ENCODE measurements around the gene ASCC1.

The ASCC1 gene

GRCh38 chr10:72062832-72063702, 153.0 kb downstream of the ASCC1 start:
- DNase-seq, result no peak

- peak; percentile 14 for DNase-seq
Measured at GRCh38 chr10:72062382-72062781, 153.7 kb downstream of the ASCC1 start.

DNA sequence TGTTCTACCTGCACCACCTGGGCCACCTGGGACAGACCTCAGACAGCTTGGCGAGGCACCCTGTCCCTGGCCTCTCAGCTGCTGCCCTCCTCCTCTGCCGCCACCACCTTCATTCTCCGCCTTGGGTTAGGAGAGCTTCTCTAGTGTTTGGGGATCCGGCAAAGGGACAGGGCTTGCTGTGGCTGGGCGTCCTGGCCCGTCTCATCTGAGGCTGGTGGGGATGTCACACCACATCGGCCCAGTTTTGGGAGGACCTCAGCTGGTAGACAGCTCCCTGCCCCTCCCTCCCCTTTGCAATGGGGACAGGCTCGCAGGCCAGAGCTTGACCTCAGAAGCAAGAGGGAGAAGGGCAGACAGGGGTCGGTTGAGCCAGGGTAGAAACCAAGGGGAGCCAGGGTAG, 154.1 kb downstream of the ASCC1 start:
- DNase-seq, result no peak

- no peak for DNase-seq
Measured at GRCh38 chr10:72061491-72061890, 154.6 kb downstream of the ASCC1 start.

DNA sequence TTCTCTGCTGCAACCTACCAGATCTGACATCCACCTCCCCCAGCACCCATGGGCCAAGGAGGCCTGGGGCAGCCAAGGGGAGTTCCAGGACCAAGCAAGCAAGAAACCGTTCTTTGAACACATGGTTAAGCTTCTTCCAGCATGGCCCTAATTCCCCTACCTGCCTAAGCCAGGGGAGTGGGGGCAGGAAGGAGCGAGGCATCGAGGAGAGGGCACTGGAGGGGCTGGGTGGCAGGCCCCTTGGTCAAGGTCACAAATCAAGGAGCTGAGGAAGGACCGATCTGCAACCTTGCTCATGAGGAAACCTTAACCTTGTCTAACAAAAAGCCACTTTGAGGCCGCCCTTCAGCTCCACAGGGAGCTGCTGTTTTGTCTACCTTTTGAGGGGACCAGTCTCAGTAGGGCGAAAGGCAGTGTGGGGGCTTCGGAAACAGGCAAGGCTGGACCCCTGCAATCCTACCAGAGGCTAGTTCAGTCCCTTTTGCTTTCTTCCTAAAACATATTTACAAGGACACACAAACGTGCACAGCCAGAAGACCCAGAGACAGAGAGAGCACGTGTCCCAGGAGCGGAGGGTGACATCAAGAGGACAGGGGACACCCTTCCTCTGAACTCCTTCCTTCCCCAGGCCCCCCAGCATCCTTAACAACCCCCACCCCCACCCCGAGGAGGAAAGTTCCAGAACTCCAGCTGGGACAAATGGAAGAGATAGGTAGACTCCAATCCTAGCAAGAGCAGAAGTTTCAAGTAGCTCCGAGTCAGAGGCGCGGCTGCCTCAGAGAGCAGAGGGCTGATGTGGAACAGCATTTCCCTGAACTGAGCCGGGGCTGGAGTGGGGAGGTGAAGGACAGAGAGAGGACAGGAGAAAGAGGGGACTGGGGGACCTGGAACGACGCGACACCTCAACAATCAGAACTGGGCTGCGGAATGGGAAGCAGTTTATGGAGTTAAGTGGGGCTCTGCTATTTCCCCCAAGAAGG, 155.9 kb downstream of the ASCC1 start:
- no peak for DNase-seq

DNA sequence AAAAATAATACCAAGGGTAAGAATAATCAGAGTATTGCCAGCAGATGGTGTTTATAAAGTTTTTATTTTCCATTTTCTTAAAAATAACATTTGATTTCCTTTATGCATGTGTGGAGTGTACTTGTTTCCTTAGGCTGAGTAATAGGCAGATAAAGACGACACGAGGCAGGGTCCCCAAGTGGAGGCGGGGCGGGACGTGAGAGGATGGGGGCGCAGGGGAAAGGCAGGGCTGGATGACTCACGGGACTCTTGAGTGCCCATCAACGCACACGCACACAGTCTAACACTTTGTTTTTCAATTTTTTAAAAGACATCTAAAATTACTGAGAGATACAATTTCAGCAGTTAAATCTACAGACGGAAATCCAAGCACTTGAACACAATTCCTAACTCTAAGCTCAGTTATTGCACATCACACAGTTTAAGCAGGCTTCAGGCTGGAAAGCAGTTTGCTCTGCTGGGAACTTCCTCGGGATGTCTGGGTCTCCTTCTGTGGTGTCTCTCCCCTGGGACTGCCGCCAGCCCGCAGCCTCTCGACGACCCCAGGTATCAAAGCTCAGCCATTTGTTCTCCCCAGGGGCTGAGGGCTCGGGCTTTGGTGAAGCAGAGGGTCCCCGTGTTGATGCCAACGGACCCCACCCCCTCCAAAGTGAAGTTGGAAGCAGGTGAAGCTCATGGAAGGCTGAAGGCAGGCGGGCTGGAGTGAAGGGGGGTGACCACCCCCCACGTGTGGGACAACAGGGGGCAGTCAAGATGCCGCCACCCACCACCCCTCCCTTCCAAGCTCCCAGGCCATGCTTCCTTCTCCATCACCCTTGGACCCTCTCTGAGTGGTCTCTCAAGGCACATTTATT, 156.9 kb downstream of the ASCC1 start:
- DNase-seq, result no peak

DNA sequence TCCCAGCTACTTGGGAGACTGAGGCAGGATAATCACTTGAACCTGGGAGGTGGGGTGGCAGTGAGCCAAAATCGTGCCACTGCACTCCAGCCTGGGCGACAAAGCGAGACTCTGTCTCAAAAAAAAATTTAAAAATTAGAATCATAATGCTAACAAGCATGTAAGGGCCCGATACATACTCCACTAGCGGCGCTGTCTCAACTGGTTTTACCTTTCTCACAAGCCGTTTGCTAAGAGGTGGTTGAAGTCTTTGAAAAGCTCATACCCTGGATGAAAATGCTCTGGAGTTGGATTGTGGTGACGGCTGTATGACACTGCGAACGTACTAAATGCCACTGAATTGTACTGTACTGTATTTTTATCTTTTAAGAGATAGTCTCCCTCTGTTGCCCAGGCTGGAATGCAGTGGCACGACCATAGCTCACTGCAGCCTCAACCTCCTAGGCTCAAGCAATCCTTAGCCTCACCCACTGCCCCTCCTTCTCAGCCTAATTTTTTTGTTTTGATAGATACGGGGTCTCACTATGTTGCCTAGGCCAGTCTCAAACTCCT, 157.7 kb downstream of the ASCC1 start:
- DNase-seq, result no peak

DNA sequence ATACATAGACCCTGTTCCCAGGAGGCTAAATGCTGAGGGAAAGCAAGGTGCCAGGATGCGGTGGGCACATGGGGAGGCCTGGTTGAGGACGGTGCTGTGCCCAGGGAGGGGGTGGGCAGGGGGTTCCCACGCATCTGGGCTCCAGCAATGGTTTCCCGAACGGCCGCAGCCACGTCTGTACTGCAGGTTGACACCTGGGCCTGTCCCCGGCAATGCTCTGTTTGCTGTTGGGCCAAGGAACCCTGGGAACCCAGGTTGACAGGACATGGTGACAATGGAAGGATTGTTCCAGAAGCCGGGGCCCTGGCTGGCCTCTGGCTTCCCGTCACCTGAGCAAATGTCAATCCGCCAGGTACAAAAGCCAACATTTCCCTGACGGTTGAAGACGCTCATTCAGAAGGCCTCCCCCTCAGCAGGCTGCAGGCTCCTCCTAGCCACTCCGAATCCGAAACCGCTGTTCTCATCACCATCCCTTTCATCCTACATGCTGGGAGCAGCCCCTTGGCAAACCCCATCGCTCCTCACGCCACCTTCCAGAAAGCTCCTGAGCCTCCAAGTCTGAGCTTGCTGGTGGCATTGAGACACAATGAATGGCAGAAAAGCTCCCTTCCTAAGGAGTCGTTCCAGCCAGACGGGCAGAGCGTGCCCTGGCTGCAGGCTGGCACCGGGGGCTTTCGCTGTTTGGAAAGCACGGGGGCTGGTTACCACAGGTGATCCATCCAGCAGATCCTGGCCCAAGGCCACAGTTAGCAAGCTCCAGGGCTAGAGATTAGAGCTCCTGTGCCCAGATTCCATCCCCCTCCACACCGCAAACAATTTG, 158.9 kb downstream of the ASCC1 start:
- no peak for DNase-seq

DNA sequence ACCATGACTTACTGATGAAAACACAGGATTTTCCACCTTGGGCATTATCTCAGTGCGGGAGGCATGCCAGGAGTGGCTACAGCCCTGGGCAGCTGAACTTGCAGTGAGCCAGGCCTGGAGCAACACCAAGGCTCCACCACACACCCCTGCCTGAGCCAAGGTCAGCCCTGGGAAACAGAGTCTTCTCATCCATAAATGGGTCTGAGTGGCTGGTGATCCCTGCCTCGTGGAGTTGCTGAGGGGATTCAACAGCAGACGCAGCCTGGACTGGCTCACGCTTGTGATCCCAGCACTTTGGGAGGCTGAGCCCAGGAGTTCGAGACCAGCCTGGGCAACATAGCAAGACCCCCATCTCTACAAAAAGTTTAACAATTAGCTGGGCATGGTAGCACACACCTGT, 160.0 kb downstream of the ASCC1 start:
- DNase-seq, result no peak

DNA sequence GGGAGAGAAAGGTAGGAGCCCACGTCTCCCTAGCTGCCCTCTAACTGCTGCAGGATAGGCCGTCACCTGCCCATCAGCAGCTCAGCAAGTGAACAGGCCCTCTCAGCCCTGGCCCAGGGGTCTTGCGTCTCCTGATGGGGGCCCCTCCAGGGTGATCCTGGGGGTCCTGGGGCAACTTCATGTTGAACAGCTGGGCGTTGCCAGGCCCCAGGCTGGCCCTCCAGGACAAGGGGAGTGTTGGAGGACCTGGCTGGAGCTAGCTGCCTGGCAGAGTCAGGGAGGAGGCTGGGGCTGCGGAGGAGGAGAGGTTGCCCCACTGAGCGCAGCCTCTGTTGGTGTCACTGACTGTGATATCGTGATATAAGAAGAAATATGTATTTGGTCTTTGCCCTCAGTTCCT, 162.4 kb downstream of the ASCC1 start:
- DNase-seq, result no peak

DNA sequence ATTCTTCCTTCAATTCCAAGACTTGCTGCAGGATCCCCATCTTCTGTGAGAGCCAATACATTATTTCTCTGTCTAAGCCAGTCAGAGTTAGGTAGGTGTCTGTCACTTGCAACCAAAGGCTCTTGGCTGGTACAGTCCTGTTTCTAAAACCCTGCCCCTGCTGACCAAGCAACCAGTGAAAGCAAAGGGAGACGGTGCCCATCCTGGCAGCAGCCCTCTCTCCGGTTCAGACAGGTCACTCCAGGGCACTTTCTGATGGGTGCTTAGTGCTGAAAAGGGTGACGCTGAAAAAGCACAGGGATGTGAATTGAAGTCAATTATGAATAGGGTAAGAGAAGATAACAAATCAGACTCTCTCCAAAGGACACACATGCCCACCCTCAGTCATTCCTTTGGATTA, 165.2 kb downstream of the ASCC1 start:
- no peak for DNase-seq

DNA sequence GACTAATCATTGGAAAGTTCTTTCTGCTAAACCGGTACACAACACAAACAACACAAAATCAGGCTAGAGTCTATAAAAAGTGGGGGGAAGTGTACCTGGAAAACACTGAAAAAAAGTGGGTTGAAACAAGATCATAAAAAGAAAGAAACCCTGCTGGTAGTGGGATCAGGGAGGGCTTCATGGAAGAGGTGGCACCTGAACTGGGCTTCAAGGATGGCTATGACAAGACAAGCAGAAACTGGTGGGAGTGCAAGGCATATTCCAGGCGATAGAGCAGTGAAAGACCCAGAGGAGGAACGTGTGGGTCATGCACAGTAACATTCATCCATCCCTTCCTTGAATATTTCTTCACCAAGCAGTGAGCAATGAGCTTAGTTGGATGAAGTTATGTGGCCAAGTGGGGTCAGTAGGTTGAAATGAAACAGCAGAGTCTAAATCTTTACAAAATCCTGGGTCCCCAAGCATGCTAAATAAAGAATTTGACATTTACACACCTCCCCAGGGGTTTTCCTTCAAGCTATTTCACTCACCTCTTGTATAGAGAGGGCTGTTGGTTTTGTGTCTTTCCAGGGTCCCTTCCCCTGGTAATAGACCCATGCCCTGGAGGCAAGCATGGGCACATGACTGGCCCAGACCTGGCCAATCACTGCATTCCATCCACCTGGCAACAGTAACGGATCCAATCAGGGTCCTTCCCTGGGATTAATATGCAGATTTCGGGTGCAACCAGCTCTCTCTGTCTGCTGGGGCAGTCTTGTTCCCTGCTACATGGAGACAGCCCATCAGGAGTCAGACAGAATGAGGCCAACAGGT, 165.9 kb downstream of the ASCC1 start:
- no peak for DNase-seq

GRCh38 chr10:72049472-72049871, 166.6 kb downstream of the ASCC1 start:
- no peak for DNase-seq

DNA sequence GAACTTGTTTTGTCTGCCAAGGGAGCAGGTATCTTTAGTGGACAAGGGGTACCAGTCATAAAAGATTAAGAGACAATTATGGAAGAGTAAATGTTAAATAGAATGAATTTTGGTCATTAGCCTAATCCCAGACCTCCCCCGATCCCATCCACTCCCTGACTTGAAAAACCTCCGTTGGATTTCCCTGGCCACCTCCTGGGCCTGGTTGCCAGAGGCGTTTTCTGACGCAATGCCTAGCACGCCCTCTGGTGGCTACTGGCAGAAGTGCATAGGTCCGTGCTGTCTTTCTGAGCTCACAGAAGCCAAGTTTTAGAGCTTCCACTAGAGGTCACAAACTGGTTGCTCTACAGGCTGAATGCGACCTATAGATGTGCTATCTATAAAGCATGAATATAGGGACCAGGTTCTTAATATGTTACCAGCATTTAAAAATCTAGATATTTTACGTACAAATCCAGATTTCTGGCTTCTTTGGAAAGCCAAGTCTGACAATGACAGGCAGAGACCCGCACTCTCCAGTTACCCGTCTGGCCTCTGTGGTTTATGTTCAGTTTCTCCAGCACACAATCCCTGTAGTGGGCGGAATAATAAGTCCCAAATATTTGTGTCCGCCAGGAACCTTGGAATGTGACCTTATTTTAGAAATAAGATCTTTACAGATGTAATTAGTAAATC, 167.5 kb downstream of the ASCC1 start:
- DNase-seq, result peak; percentile 93

Data from fibroblast of upper back skin (primary cell).